Neural cell (in vitro differentiated cells): ENCODE results near the gene CYTH3. TPM values are rescaled to one million over a fixed set of nuclear protein-coding genes. Genes with fewer than 3 reads are reported as not detected.

Experiments used
- polyA plus RNA-seq: library from polyadenylated mRNA; depleted of rRNA; stranded (reverse); fragments of >200 nt; gene quantifications from 2 replicates; pipeline ENCODE4 v1.2.3, GENCODE V29; 2014
- small RNA-seq, 3 experiments: library from RNA; depleted of rRNA; stranded (forward); fragments of <200 nt; gene quantifications; one replicate each; pipeline ENCODE3, GENCODE V24; 2012

Gene CYTH3
- polyA plus RNA-seq, 1 donor from 2014 or later: 33.9 TPM

Small RNA genes lying within 50 kb of the gene (small RNA-seq; reads per million reads assigned to genes)
- 0 to 1.2 (median 0) reads per million in 3 experiments for gene RF00019

Other genes starting within 250 kb of the CYTH3 start
- gene ANKRD61, start 241.2 kb downstream of the CYTH3 start, polyA plus RNA-seq: not detected in 2 replicates
- 84.9 and 116 TPM in 2 replicates for gene EIF2AK1, start 213.4 kb downstream of the CYTH3 start, polyA plus RNA-seq
- gene USP42, start 167.7 kb downstream of the CYTH3 start, polyA plus RNA-seq: 8.1 and 8.8 TPM in 2 replicates
- 48.1 and 54.2 TPM in 2 replicates for gene FAM220A, start 76.3 kb upstream of the CYTH3 start, polyA plus RNA-seq
- 48.8 and 53.8 TPM in 2 replicates for gene RAC1, start 101.9 kb upstream of the CYTH3 start, polyA plus RNA-seq
- gene DAGLB, start 175.3 kb upstream of the CYTH3 start, polyA plus RNA-seq: 32.3 and 48.9 TPM in 2 replicates
- gene KDELR2, start 211.5 kb upstream of the CYTH3 start, polyA plus RNA-seq: 69.5 and 71.2 TPM in 2 replicates